ENCODE results near the gene PRR5L.
A peak's percentile ranks its signal among the peaks of the same experiment; 100 is the strongest.

The PRR5L gene

DNA sequence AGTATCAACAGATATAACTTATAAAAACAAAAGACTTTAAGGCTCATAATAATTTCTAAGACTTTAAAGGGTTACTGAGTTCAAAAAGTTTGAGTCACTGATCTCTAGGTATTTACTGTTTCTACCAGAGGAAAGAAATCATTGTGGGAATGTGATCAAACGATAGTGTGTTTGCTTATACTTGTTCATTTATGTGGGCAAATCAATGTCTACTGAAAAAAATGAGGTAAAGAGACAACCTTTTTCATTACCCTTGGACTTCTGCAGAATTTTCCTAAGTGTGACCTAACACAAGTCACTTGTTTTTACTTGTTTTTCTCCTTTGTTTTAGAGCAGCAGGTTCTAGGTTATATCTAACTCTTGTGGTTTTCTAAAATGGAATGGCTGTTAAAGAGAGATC lies 65.4 kb downstream of the PRR5L start:
- no peak for DNase-seq

DNA sequence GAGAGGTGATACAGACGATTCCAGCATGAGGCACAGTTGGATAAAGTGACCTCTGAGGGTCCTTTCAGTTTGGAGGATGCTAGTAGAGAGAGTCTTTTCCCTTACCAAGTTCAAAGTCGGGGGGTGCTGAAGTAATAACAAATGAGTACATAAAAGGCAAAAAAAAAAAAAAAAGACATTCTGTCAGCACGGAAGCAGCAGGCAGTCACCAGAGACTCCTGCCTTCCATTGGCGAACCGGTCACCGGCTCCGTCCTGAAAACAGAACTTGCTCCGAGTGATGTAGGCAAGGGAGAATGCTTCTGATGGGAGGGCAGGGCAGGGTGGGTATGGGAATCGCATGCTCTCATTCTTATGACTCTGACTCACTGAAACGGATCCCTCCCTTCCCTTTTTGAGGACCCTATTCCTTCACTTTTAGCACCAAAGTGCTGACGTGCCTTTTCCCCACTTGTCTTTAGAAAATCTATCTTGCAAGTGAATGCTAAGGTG lies 65.9 kb downstream of the PRR5L start:
- no peak for DNase-seq

DNA sequence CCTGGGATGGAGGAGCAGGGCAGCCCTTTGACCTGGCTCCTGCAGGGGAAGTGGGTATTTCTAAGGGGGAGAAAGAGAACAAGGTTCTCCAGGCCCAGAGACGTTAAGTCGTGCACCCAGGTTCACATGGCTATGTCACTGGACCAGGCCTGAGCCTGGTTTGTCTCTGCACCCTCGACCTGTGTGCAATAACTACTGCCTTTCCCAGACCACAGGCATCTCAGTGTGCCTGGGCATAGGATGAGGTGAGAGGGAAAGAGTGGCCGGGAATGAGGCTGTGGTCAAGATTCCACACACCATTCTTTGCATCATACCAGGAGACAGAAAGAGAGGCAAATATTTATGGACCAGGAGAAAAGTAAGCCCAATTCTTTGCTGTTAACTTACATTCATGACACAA lies 66.8 kb downstream of the PRR5L start:
- DNase-seq = no peak

DNA sequence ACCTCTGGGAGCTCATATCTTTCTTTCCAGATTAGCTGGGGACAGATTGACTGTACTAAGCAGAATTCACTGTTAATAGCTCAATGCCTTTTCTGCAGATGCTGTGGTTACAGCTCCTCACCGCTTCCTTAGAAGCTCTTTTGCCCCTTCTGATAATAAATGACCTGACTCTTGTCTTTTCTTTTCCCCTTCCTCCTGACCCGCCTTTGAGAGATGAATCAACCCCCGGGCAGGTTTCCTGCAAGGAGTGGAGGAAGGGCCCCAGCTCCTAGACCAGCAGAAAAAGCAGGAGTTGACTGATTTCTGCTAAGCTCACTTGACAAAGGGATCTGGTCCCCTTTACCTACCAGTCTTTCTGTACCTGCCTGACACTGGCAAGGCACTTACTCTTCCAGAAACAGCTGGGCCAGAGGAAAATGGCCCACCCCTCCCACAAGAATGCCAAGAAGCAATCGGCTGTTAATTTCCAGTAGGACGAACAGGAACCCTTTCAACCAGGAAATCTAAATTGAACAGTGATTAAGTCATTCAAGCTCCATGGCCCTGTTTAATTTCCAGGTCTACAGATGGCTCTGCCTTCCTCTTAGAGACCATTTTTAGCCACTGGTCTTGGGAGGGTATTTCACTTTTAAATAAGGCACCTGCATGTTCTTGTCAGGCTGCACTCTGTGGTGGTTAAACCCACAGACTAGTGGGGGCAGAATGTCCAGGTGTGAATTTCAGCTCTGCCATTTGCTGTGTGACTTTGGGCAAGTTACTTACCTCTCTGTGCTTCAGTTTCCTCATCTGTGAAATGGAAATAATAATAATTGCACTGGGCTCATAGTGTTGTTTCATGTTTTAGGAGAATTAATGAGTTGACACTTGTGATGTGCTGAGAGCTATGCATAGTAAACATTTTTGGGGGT lies 67.5 kb downstream of the PRR5L start:
- DNase-seq = no peak

DNA sequence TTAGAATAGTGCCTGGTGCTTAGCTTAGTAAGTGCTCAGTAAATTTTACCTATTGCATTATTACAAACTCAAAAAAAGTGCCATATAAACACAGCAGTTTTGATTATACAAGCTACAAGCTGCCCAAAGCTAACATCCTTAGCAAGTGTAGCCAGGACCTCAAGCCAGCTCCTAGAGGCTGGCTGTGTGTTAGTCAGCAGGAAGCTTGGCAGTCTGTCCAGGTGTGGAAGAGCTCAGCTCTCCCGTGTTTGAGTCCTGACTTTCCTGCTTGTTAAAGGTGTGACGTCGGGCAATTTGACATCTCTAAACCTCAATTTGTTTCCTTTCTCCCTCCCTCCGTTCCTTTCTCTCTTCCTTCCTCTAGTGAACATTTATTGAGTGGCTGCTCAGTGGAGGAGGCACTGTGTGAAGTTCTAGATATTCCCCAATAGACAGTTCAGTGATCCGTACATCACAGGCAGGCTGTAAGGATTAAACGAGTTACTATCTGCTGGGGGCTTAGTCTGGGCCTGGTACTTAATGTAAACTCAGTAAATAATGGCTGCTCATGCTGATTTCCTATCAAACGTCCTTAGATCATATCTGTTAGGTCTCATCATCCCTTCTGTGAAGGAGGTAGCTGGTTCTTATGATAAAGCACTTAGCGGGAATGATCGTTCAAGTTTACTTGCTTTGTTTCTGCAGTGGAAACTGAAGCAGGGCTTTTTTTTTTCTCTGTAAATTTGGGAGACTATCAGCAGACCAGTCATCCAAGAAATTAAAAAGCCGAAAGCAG lies 68.7 kb downstream of the PRR5L start:
- DNase-seq = no peak

DNA sequence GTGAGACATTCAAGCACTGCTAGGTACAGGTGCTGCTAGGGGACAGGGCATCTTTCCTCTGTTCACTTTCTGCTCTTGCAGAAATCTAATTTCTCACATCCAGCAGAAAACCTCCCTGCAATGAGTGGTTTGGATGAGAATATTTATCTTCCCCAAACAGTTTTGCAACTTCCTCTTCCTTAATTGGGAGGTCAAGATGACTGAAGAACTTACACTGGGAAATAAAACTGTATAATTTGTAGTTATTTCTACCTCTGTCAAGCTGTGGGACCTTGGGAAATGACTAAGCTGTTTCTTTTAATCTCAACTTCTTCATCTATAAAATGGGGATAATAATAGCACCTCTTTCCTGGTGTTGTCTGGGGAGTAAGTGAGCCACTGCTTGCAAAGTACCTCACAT lies 69.8 kb downstream of the PRR5L start:
- no peak for DNase-seq

DNA sequence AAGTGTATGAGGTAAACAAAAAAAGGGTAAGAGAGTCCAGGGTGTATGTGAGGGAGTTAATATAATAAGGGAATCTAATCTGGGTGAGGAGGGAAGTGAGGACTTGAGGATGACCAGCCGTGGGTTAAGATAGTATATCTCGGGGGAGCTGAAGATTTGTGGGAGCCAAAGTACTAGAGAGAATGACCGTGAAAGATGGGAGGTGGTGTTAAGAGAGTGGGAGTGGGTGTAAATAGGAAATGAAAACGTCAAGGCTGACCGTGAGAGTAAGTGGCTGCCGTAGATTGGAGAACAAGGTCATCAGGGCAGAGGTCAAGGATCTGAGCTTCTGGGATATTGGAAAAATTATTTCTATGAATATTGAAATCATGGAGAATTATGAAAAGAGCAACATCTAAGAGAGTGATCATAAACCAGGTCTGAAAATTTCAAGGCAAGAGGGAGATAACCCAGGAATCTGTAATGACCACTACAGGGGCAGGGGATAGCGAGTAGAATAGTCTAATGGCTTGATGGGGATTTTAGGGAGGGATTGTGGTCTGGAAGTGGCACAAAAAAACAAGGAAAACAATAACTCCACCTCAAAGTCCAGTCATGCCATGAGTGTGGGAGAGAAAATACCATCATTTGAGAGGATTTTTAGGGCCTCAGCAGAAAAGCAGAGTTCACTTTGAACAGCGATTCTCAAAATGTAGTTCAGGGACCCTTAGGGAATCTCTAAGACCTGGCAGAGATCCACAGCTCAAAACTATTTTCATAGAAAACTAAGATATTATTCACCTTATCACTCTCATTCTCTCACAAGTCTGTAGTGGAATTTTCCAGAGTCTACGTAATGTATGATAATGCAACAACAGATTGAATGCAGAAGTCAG lies 72.0 kb downstream of the PRR5L start:
- DNase-seq = no peak

DNA sequence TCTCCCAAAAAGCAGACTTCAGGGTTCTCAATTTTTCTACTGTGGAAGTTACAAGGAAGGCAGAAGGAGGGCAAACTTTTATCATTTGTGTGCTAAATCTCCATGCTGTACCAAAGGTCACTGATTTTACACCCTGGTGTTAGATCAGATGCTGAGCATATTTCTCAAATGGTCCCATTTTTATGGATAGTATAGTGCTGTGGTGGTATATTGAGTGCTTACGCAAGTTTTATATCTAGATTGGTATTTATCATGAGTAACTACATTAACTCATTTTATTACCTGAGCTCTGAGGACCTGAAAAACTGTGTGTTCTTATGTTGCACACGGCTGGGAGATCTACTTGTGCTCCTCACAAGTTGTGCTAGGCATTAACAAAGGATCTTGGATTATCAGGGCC lies 75.1 kb downstream of the PRR5L start:
- DNase-seq = no peak

DNA sequence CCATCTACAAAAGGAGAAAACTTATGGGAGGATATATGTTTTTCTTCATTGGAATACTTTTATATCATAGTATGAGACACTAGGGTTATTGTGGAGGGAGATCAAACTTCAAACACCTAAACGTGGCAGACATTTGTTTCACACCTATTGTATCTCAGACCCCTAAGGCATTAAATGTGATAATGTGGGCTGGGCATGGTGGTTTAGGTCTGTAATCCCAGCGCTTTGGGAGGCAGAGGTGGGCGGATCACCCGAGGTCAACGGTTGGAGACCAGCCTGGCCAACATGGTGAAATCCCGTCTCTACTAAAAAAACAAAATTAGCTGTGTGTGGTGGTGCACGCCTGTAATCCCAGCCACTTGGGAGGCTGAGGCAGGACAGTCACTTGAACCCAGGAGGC lies 75.5 kb downstream of the PRR5L start:
- no peak for DNase-seq

DNA sequence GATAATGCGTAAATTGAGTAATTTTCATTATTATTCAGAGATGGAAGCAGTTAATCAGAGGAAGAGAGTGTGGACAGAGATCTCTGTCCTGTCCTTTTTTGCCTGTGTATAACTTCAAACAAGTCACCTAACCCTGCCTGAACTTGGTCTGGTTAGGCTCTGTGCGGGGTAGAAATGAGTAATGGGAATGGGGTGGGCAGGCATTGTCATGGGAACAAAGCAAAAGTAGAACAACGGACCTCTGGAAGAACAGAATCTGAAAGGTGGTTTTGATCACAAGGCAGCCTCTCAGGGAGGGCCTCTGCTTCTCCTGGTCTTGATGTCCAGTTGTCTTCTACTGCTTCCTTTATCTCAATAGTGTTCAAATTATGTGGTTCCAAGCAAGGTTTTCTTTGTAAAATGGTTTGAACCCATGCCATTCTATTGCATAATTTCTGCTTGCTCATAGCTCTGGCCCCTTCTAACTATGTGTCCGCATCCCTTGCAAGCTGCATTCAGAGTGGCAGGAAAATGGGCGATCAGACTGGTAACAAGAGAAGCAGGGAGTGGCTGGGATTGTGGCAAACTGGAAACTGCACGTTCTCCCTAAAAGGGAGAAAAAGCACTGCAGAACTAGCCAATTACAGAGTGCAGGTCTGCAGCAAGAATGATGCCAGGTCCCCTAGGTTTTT lies 76.1 kb downstream of the PRR5L start:
- DNase-seq = no peak

DNA sequence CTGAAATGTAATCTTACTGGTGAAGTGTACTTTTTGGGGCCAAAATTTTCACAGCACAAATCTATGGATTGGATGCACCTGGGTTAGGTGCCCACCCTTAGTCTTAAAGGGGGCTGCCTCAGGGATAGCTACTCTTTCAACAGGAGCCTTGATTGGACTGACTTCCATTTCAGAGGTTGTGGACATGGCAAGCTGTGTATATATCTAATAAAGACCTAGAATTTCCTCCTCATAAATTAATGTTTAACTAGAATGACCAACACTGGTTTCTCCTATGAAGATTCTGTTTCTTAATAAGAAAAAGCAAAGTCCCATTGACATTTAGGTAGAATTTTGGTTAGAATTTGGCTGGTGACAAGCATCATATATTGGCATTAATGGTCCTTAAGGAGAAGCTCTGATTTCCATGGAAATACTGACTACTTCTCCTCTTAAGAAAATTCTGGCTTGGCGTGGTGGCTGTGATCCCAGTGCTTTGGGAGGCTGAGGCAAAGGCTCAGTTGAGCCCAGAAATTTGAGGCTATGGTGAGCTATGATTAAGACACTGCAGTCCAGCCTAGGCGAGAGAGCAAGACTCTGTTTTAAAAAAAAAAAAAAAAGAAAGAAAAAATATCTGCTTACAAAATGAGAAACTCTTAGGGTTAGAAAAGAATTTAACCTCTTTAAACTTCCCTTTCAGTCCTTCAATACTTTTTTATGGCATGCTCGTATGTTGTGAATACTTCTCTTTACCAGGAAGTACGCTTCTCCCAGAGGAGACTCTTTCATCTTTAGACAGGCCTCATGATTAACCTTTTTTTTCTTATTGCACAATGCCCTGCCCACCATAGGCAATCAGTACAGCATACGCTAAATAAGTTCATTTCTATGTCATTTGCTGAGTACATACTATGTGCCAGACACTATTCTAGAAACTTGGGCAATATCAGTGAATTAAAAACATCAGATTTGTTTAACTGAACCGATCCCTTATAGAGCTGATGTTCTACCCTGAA lies 77.2 kb downstream of the PRR5L start:
- no peak for DNase-seq

DNA sequence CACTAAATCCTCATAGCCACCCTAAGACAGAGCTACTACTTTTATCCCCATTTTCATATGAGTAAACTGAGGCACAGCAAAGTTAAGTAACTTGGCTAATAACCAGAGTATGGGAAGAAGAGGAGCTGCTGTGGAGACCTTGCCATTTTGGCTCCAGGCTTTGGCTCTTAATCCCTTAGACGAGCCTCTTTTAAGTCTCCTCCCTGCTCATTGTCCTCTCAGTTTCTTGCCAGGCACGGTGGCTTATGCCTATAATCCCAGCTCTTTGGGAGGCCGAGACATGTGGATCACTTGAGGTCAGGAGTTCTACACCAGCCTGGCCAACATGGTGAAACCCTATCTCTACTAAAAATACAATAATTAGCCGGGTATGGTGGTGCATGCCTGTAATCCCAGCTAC lies 78.6 kb downstream of the PRR5L start:
- no peak for DNase-seq

DNA sequence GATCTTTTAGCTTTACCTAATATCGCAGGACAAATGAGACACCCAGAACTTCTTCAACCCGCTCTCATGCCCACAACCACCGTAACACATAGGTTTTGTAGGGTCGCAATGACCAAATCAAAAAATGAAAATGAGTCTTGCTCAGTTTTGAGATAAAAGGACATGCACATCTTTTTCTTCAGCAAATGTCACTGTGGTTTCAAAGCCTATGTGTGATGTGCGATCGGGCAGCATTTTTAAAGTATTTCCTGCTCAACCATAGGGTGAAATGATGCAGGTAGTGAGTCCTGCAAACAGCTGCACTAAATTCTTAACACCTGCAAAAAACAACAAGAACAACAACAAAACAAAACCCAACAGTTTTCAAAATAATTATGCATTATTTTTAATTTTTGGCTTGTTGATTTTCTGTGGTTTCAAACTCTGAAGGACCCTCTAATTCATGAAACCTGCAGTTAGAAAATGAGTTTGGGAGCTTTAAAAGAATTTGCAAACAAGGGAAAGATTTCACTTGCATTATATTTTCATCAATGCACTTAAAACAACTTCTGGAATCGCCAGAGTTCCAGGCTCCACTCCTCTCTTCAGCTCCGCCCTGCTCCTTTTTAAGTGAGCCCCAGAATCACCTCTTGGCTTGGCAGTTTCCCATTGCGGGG lies 79.4 kb downstream of the PRR5L start:
- no peak for DNase-seq

DNA sequence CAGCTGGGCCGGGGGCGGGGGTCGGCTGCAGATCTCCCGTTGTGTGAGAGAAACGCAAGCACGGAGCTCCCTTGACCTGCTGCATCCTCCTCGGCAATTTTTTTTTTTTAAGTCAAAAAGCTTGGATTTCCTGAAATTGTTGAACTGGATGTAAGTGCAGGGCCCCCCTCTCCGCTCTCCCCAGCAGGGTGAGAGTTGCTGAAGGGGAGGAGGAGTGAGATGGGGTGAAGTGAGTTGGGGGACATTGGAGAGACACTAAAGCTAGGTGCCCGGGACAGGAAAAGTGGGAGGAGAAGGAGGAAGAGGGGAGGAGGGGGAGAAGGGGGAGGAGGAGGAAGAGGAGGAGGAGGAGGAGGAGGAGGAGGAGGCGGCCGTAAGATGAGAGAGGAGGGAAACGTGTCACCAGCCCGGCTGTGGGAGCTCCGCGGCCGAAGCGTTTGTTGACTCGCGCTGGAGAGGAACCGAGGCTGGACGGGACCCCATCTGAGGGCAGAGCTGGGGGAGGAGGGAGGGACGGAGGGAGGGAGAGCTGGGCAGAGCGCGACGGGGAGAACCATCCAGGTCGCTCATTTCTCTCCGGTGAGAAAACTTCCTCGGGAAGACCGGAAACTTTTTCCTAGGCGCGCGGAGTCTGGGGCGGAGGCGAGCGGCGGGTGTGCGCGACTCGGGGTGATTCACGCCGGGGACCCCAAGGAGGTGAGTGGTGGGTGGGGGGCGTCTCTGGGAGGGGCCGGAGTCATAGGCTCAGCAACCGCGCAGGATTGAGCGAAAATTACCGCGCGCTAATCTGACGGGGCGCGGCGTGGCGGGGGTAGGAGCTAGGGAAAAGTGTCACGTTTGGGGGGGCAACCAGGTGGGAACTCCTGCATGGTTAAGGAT lies 80.2 kb downstream of the PRR5L start:
- DNase-seq = no peak

DNA sequence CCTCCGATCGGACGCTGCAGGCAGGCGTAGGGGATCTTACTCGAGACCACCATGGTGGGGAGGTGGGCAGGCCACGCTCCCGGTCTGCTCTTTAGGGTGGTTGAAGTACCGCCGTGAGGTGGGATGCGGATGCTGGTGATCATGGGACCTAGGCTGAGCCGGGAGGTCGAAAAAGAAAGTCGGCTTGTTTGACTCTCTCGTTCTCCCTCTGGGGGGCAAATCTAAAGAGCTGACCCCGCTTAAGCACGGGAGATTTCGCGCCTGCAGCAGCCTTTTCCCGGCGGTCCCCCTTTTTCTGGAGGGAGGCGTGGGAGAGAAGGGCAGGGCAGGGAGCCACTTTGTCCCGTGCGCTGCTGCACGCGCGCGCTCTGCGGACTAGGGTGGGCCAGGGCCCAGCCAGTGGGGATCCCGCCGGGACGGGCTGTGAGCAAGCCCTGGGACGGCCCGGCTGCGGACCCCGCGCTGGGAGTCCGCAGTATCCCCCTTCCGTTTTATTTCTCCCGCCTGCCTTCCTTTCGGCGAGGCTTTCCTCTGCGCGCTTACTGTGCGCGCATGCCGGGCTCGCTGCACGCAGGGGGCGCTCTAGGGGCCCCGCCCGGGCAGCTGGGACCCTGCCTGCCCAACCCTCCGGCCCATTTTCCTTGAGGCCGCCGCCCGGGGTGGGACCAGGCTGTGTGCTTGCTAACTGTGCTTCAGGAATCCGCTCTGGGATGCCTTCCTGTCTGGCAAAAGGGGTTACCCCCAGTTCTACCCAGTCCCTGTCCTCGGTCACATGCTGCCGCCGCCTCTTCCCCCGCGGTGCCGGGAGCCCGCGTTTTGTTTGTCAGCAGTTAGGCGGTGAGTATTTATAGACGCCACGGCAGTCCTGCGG lies 81.0 kb downstream of the PRR5L start:
- peak; percentile 36 to 50 for DNase-seq

DNA sequence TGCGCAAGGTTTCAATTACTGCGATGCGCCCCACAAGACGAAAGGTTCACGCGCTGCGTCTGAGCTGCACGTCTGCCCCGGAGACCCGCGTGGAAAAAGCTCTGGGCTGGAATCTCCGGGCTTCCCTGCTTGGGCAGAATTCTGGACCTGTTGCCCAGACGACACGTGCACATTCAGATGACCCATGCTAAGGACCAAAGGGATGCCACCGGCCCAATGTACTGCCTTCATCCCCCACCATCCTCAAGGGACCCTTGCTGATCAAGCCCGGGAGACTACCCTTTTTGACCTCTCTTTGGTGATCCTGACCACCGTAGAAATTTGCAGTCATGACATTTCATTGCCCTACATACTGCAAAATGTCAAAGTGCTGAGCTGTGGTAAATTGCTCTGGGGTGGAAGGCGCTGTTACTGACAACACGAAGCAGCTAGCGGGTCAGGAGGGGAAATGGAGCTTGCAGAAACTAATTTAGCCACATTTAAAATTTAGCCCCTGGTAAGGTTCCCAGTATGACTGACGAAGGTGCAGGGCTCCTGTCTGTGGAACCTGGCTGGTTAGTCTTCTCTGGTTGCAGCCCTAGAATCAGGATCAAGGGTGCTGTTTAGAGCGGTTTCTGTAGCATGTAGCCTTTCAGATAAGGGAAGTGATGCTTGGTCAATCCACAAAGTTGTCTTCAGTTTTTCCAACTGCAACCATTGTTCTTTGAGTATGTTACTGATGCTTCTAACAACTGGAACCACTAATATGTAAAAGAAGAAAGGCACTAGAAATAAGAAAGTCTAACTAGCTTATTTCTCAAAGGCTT lies 81.9 kb downstream of the PRR5L start:
- no peak for DNase-seq

DNA sequence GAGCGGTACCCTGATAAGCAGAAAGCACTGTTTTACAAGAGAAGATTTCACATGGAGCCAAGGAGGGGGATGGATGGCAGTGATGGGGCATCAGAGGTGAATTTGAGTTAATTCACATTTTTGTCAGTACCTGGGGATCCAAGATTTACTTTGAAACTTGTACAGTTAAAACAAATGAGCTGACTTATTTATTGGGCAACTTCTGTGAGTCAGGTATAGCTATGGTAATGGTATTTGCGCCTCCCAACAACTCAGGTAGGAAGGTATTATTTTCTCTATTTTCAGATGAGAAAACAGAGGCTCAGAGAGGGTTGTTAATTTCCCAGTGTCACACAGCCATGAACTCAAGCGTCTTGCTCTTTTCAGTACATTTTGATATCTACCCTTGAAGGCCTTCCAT lies 83.6 kb downstream of the PRR5L start:
- DNase-seq = no peak

All from stimulated activated CD4-positive, alpha-beta T cell treated with anti-CD3 and anti-CD28 coated beads, Interleukin-2, amount 100 ng/mL, for 48 hours (primary cell).